ENCODE results near the gene DNAH5.
"Not testable (repeated sequence)": the region's sequence is repeated elsewhere in the genome, so short reads cannot be mapped to it uniquely, and the experiment has no call there.

DNAH5 gene

GRCh38 chr5:13843175-13843846 lies 101.2 kb downstream of the DNAH5 start:
- DNase-seq (ENCODE audit: low read depth) = no peak

GRCh38 chr5:13833440-13833839 lies 111.0 kb downstream of the DNAH5 start:
- DNase-seq (ENCODE audit: low read depth) = no peak

GRCh38 chr5:13831351-13831750 lies 113.1 kb downstream of the DNAH5 start:
- no peak for DNase-seq (ENCODE audit: low read depth)

- no peak for DNase-seq (ENCODE audit: low read depth)
These were observed 114.0 kb downstream of the DNAH5 start for GRCh38 chr5:13830536-13830935.

- DNase-seq (ENCODE audit: low read depth) = no peak
These were observed 123.1 kb downstream of the DNAH5 start for GRCh38 chr5:13821366-13821765.

- no peak for DNase-seq (ENCODE audit: low read depth)
These were observed 128.4 kb downstream of the DNAH5 start for GRCh38 chr5:13816126-13816525.

- no peak for DNase-seq (ENCODE audit: low read depth)
These were observed 130.2 kb downstream of the DNAH5 start for GRCh38 chr5:13814301-13814700.

- DNase-seq (ENCODE audit: low read depth) = no peak
These were observed 134.6 kb downstream of the DNAH5 start for GRCh38 chr5:13809921-13810320.

- DNase-seq (ENCODE audit: low read depth) = no peak
These were observed 140.2 kb downstream of the DNAH5 start for GRCh38 chr5:13804336-13804735.

- DNase-seq (ENCODE audit: low read depth) = not testable (repeated sequence)
These were observed 145.9 kb downstream of the DNAH5 start for GRCh38 chr5:13798569-13798968.

- DNase-seq (ENCODE audit: low read depth) = no peak
These were observed 158.6 kb downstream of the DNAH5 start for GRCh38 chr5:13785781-13786415.

- no peak for DNase-seq (ENCODE audit: low read depth)
These were observed 160.8 kb downstream of the DNAH5 start for GRCh38 chr5:13783726-13784125.

- DNase-seq (ENCODE audit: low read depth) = no peak
These were observed 164.4 kb downstream of the DNAH5 start for GRCh38 chr5:13780081-13780480.

- no peak for DNase-seq (ENCODE audit: low read depth)
These were observed 170.8 kb downstream of the DNAH5 start for GRCh38 chr5:13773649-13774048.

- DNase-seq (ENCODE audit: low read depth) = no peak
These were observed 173.4 kb downstream of the DNAH5 start for GRCh38 chr5:13771011-13771571.

- no peak for DNase-seq (ENCODE audit: low read depth)
These were observed 178.3 kb downstream of the DNAH5 start for GRCh38 chr5:13766236-13766635.

- no peak for DNase-seq (ENCODE audit: low read depth)
These were observed 180.8 kb downstream of the DNAH5 start for GRCh38 chr5:13763719-13764118.

GRCh38 chr5:13749766-13750165 lies 194.7 kb downstream of the DNAH5 start:
- DNase-seq (ENCODE audit: low read depth) = no peak

GRCh38 chr5:13746026-13746425 lies 198.5 kb downstream of the DNAH5 start:
- DNase-seq (ENCODE audit: low read depth) = no peak

- no peak for DNase-seq (ENCODE audit: low read depth)
These were observed 199.0 kb downstream of the DNAH5 start for GRCh38 chr5:13745508-13745907.

- DNase-seq (ENCODE audit: low read depth) = no peak
These were observed 204.0 kb downstream of the DNAH5 start for GRCh38 chr5:13740471-13740870.

- DNase-seq (ENCODE audit: low read depth) = no peak
These were observed 205.0 kb downstream of the DNAH5 start for GRCh38 chr5:13739479-13739878.

GRCh38 chr5:13735691-13736090 lies 208.8 kb downstream of the DNAH5 start:
- DNase-seq (ENCODE audit: low read depth) = no peak
